IPS-18c (cell line): ENCODE measurements around the gene AUTS2.

Source experiments
- H3K4me3 ChIP-seq: 2 replicates; pipeline ENCODE4 v1.7.0; 2013; ENCODE audit warnings: low read depth, mild to moderate bottlenecking, low read length, moderate library complexity; ENCODE audit not compliant: insufficient read depth
- H3K9me3 ChIP-seq: one replicate; pipeline ENCODE4 v1.6.1; 2013; ENCODE audit warnings: mild to moderate bottlenecking, low read length, moderate library complexity; ENCODE audit not compliant: control insufficient read depth, insufficient read depth

The AUTS2 gene

DNA sequence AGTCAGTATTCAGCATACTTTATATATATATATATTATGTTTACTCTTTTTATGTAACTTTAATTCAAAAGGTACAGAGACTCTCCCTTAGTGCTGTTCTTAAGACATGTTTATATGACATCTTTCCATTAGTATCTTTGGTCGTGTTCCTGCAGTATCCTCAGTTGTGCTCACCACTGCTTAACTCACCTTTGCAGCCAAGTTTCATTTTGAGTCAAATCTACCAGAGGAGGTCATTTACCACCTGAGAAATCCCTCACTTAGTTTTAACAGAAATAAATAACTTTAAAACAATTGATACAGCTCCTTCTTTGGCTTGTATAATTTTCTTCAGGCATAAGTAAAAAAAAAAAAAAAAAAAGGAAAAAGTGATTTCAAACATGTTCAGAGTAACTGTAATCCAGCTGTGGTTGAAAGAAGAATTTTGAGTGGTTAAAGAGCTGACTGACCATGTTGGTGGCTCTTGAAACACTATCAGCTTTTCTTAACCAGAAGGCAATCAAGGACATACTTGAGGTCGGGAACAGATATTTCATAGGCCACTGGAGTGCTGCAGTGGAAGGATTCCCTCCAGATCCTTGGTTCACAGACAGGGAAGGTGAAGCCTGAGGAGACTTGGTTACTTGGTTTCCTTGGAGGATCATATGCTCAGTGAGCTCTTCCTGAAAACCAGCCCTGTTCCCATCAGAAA is 116.8 kb downstream of the AUTS2 start:
- Histone ChIP-seq H3K4me3 (no peak overlapping the region), H3K9me3 (no peaks in the 10 kb centered on the region)

DNA sequence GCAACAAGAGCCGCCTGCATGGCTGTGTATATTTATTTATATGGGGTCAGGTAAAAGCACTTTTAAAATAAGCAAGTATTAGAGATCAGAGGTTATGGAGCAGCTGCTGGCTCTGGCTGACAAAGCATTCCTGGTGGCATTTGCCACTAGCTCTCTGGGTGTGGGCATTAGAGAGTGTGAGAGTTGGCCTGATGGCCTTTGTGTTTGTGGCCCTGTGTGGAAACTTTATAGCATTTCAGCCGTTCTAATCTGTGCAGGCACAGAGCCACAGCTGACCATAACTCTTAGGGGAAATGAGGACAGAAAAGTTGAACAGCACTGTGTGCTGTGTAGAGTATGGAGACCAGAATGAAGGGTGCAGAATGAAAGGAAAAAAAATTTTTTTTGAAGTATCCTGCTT is 118.9 kb downstream of the AUTS2 start:
- no peaks in the 10 kb centered on the region for H3K9me3 ChIP-seq
- no peak overlapping the region for H3K4me3 ChIP-seq

DNA sequence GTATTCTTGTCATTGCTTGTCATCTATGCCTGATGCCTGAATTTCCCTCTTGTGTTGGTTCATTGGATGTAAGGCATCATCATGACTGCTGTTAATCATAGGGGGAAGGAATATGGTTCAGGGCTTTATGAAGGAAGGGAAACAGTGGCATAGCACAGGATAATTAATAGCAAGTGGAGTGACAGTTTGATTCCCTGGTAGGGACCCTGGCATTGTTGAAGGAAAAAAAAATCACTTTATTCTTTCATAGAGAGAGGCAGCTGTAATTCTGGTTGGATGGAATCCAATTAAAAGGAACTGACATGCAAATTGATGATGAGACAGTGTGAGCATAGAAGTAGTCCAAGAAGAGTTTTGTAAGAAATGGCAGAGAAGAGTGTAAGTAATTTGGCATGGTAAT is 121.4 kb downstream of the AUTS2 start:
- H3K9me3 ChIP-seq, result no peaks in the 10 kb centered on the region
- no peak overlapping the region for H3K4me3 ChIP-seq

DNA sequence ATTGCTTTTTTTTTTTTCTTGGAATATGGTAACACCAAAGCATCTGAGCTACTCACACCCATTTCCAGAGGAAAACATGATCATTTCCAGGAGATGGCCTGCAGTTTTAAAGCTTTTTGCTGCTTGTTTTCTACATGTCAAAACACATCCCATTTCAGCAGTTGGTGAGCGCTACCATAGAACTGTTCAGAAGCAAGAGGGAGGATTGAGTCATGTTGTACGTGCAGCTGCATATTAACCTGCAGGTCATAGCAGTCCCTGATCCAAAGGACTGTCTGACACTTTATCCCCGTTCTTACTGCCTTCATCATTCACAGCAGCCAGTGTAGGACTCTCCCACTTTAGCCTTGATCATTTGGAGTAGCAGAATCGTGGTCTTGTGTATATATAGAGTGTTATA is 124.6 kb downstream of the AUTS2 start:
- no peaks in the 10 kb centered on the region for H3K9me3 ChIP-seq
- H3K4me3 ChIP-seq, result no peak overlapping the region

DNA sequence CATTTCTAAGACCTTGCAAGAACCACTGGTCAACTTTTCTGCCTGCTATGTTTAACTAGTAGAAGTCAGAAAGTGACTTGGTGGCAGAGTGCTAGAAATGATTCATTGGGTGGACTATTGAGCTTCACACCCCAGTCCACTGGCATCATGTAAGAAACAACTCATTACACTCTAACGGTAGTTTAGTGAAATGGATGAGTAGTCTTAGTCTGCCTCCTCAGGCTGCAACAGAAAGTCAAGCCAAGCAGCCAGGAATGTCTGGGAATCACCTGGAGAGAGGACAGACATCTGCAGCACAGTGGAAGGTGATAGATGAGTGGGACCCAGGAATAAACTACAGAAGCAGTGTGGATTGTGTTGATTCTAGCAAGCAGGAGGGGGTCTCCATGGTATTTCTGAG is 125.4 kb downstream of the AUTS2 start:
- no peak overlapping the region for H3K4me3 ChIP-seq

DNA sequence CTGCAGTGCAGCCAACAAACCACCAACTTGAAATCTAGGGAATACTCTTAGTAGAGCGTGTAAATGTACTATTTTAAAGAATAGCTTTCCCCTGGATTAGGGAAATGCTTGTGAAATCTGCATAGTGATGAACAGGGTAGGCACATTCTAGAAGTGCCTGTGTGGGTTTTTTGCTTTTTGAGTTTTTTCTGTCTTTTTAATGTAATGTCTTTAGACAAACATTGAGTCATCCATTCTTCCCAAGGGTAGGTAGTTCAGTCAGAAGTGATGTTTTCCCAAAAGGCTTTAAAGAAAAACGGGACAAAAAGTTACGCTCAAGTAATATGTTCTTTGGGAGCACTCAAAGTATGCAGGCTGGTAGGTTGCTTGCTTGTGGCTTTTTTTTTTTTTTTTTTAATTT is 130.0 kb downstream of the AUTS2 start:
- H3K4me3 ChIP-seq, result no peak overlapping the region
- no peaks in the 10 kb centered on the region for H3K9me3 ChIP-seq

More for the DNA sequence above, 125.4 kb downstream of the AUTS2 start:
- no peaks in the 10 kb centered on the region for H3K9me3 ChIP-seq

DNA sequence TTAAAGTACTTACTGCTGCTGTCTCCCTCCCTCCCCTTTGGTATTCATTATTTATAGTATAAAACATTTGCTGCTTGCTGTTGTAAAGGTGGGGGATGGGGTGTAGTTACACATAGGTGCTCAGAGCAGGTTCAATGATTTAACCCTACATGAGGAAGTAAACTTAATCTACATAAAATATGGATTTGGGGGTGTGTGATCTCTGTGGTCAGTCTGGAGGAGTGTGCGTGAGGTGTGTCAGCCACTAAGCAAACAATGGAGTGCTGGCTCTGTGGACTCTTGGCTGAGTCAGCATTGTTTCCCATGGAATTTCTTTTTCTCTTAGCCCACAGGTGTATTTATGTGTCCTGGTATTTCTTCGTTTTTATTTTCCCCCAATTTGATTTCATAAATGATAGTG is 133.9 kb downstream of the AUTS2 start:
- Histone ChIP-seq H3K9me3 (no peaks in the 10 kb centered on the region), H3K4me3 (no peak overlapping the region)

DNA sequence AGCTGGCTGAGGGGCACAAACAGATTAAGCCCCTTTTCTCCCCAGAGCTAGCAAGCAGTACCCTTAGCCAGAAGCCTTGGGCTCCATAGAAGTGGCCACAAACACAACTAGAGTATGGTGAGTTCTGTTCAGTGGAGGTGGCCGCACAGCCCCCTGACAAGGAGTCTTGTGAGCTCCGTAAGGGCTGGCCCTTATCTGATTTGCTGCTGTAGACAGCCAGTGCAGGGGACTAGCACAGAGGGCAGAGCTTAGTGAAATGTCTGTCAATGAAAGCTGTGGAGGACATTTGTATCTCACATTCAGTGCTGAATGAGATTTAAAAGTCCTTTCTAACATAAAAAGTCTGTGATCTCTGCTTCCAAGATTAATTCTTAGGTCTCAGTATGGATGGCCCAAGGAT is 137.3 kb downstream of the AUTS2 start:
- no peak overlapping the region for H3K4me3 ChIP-seq
- H3K9me3 ChIP-seq, result no peaks in the 10 kb centered on the region

DNA sequence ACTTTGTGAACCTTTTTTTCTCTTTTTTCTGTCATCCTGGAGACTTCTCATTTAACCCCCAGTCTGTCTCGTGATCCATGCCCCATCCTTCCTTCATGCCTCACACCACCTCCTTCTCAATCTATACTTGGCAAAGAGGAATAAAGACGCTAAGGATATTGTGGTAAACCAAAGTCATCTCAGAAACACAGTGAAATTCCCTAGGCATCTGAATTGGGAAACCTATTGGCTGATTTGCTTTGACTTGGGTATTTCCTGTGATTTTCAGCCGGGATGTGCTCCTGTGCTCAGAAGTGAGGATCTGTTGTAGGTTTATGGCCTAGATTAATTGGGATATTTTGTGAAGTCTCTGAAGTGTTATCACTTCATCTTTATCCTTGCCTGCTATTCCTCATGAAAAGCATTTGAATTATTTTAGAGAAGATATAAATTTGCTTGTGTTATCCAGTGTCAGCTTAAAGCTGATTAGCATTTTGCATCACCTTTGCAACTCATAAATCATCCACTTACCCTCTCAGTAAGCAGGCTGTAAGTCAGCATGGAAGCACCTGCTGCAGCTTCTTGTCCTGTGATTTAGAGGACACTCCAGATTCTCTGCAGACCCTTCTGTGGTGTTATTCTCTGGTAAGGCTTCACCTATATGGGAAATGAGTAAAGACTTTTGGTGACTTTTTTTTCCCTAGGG is 138.0 kb downstream of the AUTS2 start:
- Histone ChIP-seq H3K9me3 (no peaks in the 10 kb centered on the region), H3K4me3 (no peak overlapping the region)

DNA sequence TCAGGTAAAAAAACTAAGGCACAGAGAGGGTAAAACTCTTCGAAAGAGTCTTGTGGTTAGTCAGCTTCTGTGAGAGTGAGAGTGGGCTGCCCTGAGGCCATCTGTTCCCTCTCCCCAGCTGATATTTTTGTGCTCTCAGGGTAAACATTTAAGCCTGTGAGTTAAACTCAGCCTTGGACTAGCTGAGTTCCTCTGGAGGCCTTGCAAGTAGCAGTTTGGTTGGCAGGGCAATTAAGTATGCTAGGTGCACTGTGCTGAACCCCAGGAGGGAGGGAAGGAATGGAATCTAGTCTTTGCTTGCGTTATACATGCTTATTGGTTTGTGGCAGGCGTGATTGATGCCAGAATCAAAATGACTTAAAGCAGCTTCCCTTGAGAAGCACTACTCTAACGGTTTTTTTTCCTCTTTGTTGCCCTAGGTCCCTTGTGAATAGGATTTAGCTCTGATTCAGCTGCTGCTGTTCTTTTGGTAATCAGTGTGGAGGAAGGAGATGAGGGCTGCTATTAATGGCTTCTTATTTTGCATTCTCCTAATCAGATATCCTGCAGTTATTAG is 140.2 kb downstream of the AUTS2 start:
- Histone ChIP-seq H3K4me3 (no peak overlapping the region), H3K9me3 (no peaks in the 10 kb centered on the region)

DNA sequence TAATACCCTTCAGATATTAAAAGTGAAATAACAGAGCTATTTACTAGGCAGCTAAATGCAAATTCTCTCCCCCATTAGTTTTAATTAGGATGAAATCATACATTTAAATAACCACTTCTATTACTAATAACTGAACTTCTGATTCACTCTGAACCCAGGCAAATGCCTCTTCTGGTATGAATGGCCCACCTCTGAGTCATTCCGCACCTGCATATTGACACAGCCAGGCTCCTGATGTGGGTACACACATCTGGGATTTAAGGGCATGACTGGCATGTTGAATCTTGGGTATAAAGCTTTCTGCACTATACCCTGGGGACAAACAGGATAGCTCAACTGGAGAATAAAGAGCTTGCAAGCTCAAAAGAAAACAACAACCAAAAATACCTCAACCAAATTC is 140.9 kb downstream of the AUTS2 start:
- Histone ChIP-seq H3K9me3 (no peaks in the 10 kb centered on the region), H3K4me3 (no peak overlapping the region)

DNA sequence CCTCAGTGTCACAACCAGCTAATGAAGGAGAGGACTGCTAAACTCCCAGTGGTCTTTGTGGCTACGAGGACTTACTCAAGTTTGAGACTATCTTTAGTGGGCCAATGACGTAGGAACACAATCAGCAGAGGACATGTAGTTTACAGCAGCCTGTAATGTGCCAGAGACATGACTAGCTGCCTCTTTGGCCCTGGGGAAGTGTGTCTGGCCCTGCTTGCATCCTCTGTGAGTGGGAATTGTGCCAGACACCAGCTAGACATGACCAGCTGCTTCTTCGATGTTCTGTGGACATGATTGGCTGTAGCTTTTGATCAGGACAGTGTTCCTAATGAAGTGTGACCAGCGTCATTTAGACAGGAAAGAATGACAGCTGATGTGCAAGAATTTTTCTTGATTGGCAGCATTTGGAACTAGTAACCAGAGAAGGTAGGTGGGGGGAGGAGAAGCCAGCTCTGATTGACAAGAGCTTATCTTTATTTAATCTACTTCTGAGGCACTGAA is 141.7 kb downstream of the AUTS2 start:
- no peak overlapping the region for H3K4me3 ChIP-seq
- H3K9me3 ChIP-seq, result no peaks in the 10 kb centered on the region

DNA sequence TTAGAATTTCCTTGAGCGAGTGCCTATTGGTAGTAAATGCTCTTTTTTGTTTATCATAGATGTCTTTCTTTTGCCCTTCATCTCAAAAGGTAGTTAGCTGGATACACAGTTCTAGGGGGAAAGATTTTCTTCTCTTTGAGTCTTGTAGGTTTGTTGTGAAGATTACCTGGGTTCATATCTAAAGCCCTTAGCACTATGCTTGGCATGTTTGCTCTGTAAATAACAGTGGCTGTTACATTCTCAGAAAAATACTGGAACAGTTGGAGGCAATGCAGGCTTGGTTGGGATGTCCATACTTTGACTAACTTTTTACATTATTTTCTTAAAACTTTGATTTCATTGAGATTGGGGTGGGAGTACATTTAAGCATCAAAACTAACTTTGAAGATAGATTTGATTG is 144.0 kb downstream of the AUTS2 start:
- Histone ChIP-seq H3K4me3 (no peak overlapping the region), H3K9me3 (no peaks in the 10 kb centered on the region)

DNA sequence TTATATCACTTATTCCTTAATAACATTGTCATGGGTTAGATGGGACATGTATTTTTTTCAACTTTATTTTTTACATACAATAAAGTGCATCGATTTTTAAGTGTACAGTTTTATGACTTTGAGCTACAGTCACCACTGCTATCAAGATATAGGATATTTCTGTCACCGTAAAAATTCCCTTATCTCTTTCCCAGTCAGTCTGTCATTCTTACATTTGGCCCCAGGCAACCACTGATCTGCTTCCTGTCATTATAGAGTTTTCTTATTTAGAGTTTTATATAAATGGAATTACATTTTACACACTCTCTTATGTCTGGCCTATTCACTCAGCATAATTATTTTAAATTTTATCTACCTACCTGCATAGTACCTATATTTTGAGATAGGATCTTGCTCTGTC is 145.2 kb downstream of the AUTS2 start:
- H3K9me3 ChIP-seq, result no peaks in the 10 kb centered on the region
- no peak overlapping the region for H3K4me3 ChIP-seq

DNA sequence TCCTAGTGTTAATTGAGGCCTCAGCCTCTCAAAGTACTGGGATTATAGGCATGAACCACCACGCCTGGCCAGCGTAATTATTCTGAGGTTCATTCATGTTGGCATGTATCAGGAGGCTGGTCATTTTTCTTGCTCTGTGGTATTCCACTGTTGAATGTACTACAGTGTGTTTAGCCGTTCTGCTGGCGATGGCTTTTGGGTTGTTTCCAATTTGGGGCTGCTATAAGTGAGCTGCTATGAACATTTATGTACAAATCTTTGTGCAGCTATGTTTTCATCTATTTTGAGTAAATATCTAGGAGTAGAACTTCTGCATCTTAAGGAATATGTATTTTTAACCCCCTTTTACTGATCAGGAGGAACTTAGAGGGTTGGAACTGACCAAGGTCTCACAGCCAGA is 145.8 kb downstream of the AUTS2 start:
- H3K9me3 ChIP-seq, result no peaks in the 10 kb centered on the region
- H3K4me3 ChIP-seq, result no peak overlapping the region

DNA sequence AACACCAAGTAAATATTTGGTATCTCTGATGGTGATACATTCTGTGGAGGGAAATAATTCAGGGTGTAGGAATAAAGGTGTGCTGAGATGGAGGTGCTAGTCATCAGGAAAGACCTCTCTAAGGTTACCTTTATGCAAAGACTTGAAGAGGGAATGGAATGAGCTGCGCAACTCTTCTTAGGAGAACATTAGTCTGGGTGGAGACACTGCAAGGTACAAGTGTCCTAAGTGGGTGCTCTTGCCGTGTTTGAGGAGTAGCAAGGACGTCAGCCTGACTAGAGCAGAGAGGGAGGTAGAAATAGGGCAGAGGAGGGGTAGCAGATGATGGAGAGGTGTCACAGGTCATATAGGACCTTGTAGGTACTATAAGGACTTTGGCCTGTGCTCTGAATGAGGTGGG is 148.1 kb downstream of the AUTS2 start:
- H3K9me3 ChIP-seq, result no peaks in the 10 kb centered on the region
- no peak overlapping the region for H3K4me3 ChIP-seq

DNA sequence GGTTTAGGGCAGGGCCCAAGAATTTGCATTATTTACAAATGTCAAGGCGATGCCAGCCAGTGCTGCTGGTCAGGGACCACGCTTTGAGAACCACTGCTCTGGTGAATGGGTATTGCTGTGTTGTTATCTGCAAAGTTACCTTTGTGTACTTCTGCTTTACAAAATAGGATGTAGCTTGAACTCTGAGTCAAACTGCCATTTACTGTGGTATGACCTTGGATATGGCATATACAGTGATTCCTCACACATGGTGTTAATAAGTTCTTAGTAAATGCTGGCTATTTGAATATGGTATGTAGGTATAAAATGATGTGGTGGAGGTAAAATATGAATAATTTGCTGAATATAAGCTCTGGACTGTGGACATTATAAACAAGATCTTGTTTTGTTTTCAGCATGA is 148.9 kb downstream of the AUTS2 start:
- Histone ChIP-seq H3K4me3 (no peak overlapping the region), H3K9me3 (no peaks in the 10 kb centered on the region)

DNA sequence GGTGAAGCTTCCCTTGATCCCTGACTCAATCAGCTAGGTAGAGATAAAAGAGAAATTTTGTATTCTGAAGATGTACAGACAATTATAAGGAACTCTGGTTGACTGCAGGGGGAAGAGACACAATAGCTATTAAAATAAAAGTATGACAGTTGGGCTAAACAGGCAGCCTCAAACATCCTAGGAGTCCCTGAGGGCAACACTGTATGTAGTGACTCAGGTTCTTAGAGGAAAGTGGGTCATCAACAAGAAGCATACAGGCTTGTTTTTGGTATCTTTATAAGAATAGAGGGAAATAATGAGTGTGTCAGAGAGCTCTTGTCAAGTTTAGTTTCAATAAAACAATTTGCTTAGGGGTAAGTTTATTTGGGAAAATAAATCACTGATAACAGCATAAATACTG is 150.3 kb downstream of the AUTS2 start:
- Histone ChIP-seq H3K4me3 (no peak overlapping the region), H3K9me3 (no peaks in the 10 kb centered on the region)
